Right lobe of liver (tissue), 6 donors: ENCODE measurements around the gene TNFRSF8. TPM values are rescaled to one million over a fixed set of nuclear protein-coding genes. Genes with fewer than 3 reads are reported as not detected.

ENCODE experiments used
- ATAC-seq, 4 donors: fragments of 200-7000 bp; cut with Tn5 transposase; one replicate each; pipeline ENCODE4 v1.9.1; 2020; ENCODE audit warnings: mild to moderate bottlenecking in 4 of 4, moderate library complexity in 4 of 4
- DNase-seq, 3 donors: peaks; one replicate each; pipeline ENCODE4 v3.0.0-alpha.2; 2020
- H3K27ac ChIP-seq, 3 donors: fragments of 200-600 bp; one replicate each; pipeline ENCODE4 v1.8.0; 2022
- H3K27me3 ChIP-seq, 2 donors: fragments of 200-600 bp; one replicate each; pipeline ENCODE4 v1.8.0; 2022
- H3K36me3 ChIP-seq, 4 donors: fragments of 200-600 bp; sonication (generic) in 1 of 4; one replicate each; pipeline versions ENCODE4 v1.5.1 to v1.8.0; 2017 to 2022; ENCODE audit warnings: control low read depth in 1 of 4
- H3K4me1 ChIP-seq, 4 donors: fragments of 200-600 bp; sonication (generic) in 1 of 4; one replicate each; pipeline versions ENCODE4 v1.5.1 to v1.8.0; 2017 to 2022; ENCODE audit warnings: control low read depth in 1 of 4
- H3K4me3 ChIP-seq, 3 donors: fragments of 200-600 bp; one replicate each; pipeline ENCODE4 v1.8.0; 2022
- H3K9me3 ChIP-seq, 4 donors: fragments of 200-600 bp; sonication (generic) in 1 of 4; one replicate each; pipeline versions ENCODE4 v1.5.1 to v1.8.0; 2017 to 2022; ENCODE audit warnings: control low read depth in 1 of 4
- POLR2A ChIP-seq: fragments of 450-650 bp; IDR thresholded peaks from one replicate; pipeline ENCODE4 v1.6.1; 2017; ENCODE audit warnings: antibody characterized with exemption, mild to moderate bottlenecking
- WGBS: methylation state at CpG from one replicate; pipeline ENCODE4 v1.1.6; 2018; ENCODE audit warnings: low coverage, low lambda C conversion rate; ENCODE audit not compliant: insufficient coverage; ENCODE audit errors: missing lambda C conversion rate; 5-methylcytosine and 5-hydroxymethylcytosine counted together
- intact Hi-C, 2 donors: fragments of 100-400 bp; cut with DNase I; formaldehyde crosslinking; loops; one replicate each; pipeline versions ENCODE4 v1.11.2 to v1.14.1; 2022
- total RNA-seq, 6 experiments: library from RNA; depleted of rRNA in 2 of 6; stranded (reverse); fragments of >200 nt in 2 of 6; fragmentation: NEBNext Ultra II Directional in 3 of 6; extraction: Animal tissue kit (Norgen Biotek cat#: 25700) in 3 of 6; gene quantifications; one replicate each; pipeline versions ENCODE4 v1.1.0 to v1.2.4, GENCODE V29; 2016 to 2023
- TF ChIP-seq, protein P1 (sequence below), 4 donors: fragments of 200-600 bp in 3 of 4; fragments of 450-650 bp in 1 of 4; IDR thresholded peaks; one replicate each; pipeline versions ENCODE4 v1.5.1 to v1.8.0; 2016 to 2022; ENCODE audit warnings: antibody characterized with exemption in 4 of 4, mild to moderate bottlenecking in 2 of 4
- donor health status: DM: no; HTN: yes; CAD: no.
- donor health status: DM: no; HTN: no; CAD: no.
- donor health status: DM: no; HTN: no; CAD: no.
- donor health status: DM: no; HTN: yes; CAD: no.
- donor health status: DM: no; HTN: yes; CAD: no.

Gene TNFRSF8
- total RNA-seq, 6 experiments from 2014 or later: 0.12 to 0.29 (median 0.19) TPM; not detected in 1

DNA sequence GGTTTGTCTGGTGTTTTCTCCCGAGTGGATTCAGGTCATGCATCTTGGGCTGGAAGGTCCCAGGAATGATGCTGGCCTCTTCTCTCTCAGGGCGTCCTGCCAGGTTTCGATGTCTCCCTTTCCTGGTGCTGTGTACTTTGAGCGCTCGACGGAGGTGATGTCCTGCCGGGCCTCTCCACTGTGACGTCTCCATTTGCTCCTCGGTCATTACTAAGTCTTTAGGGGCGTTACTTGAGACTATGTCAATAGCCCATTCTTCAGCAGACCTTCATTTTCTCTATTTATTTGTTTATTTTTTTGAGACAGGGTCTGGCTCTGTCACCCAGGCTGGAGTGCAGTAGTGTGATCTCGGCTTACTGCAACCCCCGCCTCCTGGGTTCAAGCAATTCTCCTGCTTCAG, 66.5 kb downstream of the TNFRSF8 start:
- peak overlapping the region in 2 of 3 donors; percentile 92 to 96 for H3K27ac ChIP-seq
- 56% methylated on average over 5 of the region's 12 CpGs for WGBS
- H3K4me3 ChIP-seq: no peak overlapping the region
- peaks cover 0 to 32% (median 13%) of the 10 kb centered on the region in 4 donors for H3K4me1 ChIP-seq
- H3K27me3 ChIP-seq: no peaks in the 10 kb centered on the region
- H3K9me3 ChIP-seq: no peaks in the 10 kb centered on the region
- DNase-seq (no peak), ATAC-seq (peak in 2 of 4 donors; percentile 2 to 3)
- TF ChIP-seq POLR2A: no peak
- TF ChIP-seq, protein P1, sequence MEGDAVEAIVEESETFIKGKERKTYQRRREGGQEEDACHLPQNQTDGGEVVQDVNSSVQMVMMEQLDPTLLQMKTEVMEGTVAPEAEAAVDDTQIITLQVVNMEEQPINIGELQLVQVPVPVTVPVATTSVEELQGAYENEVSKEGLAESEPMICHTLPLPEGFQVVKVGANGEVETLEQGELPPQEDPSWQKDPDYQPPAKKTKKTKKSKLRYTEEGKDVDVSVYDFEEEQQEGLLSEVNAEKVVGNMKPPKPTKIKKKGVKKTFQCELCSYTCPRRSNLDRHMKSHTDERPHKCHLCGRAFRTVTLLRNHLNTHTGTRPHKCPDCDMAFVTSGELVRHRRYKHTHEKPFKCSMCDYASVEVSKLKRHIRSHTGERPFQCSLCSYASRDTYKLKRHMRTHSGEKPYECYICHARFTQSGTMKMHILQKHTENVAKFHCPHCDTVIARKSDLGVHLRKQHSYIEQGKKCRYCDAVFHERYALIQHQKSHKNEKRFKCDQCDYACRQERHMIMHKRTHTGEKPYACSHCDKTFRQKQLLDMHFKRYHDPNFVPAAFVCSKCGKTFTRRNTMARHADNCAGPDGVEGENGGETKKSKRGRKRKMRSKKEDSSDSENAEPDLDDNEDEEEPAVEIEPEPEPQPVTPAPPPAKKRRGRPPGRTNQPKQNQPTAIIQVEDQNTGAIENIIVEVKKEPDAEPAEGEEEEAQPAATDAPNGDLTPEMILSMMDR (IDR thresholded peaks at IDR 0.05): no peak
- H3K36me3 ChIP-seq: no peaks in the 10 kb centered on the region
- intact Hi-C loops: no loop called here

DNA sequence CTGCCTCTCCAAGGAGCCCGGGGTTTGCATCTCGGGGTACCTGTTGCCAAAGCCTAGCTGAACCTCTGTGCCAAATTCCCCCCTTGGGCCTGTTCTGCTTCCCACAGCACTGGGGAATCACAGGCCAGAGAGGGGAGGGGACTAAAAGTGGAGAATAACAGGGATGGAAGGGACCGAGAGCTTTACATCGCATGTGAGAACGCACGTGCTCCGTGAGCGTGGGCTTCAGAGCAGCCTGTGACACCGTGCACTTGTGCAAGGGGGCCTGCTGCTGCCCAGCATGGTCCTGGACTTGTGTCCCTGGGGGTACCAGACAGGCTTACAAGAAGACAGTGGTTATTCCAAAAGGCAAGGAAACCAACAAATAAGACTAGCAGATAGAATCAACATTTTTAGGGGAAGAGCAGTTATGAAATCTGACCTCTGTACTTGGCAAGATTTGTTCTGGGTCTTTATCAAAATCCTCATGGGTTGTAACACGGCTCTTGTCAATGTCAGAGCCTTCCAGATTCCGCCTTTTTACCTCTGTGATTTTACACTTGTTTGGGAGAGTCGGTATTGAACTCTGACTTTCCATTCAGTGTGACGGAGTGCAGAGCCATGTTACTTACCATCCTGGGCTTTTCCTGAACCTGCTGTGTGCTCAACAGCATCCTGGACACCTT, 67.5 kb downstream of the TNFRSF8 start:
- H3K27me3 ChIP-seq: no peaks in the 10 kb centered on the region
- no peaks in the 10 kb centered on the region for H3K36me3 ChIP-seq
- no peak for DNase-seq
- WGBS: 45% methylated on average over 10 of the region's 13 CpGs
- peak; percentile 61 to 85 (median 81) for ATAC-seq
- no peaks in the 10 kb centered on the region for H3K9me3 ChIP-seq
- TF ChIP-seq, protein P1 (IDR thresholded peaks at IDR 0.05): no peak
- TF ChIP-seq POLR2A: peak; percentile 31
- H3K4me3 ChIP-seq: no peak overlapping the region
- peaks cover 0 to 30% (median 10%) of the 10 kb centered on the region in 4 donors for H3K4me1 ChIP-seq
- intact Hi-C loops: no loop called here
- peak overlapping the region; percentile 77 to 96 (median 92) for H3K27ac ChIP-seq

DNA sequence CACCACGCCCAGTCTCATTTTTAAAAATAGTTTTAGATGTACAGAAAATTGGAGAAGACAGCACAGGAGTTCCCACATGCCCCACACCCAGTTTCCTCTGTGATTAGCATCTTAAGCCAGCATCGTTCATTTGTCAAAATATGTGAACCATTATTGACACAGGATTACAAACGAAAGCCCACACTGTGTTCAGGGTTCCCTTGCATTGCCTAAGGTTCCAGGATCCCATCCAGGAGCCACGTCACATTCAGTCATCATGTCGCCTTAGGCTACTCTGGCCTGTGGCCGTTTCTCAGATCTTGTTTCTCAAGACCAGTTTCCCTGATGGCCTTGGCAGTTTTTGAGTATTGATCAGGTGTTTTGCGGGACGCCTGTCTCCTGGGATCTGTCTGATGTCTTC, 69.0 kb downstream of the TNFRSF8 start:
- intact Hi-C loops: no loop called here
- Histone ChIP-seq H3K27ac (peak overlapping the region; percentile 77 to 96 (median 92)), H3K4me3 (no peak overlapping the region), H3K36me3 (no peaks in the 10 kb centered on the region), H3K4me1 (peaks cover 0 to 29% (median 10%) of the 10 kb centered on the region in 4 donors), H3K9me3 (no peaks in the 10 kb centered on the region), H3K27me3 (no peaks in the 10 kb centered on the region)
- WGBS: 51% methylated on average over 8 of the region's 8 CpGs
- ATAC-seq (peak; percentile 7 to 59 (median 37)), DNase-seq (peak; percentile 59 to 85 (median 68))
- TF ChIP-seq, protein P1 (IDR thresholded peaks at IDR 0.05): no peak
- TF ChIP-seq POLR2A: no peak

- WGBS: 63% methylated on average over 1 of the region's 10 CpGs
- intact Hi-C loops: no loop called here
- Histone ChIP-seq H3K27ac (no peak overlapping the region), H3K4me1 (peaks cover 0 to 27% (median 9%) of the 10 kb centered on the region in 4 donors), H3K9me3 (no peaks in the 10 kb centered on the region), H3K27me3 (no peaks in the 10 kb centered on the region), H3K4me3 (no peak overlapping the region), H3K36me3 (no peaks in the 10 kb centered on the region)
- no peak for ATAC-seq
- no peak for TF ChIP-seq POLR2A
- TF ChIP-seq, protein P1 (IDR thresholded peaks at IDR 0.05): no peak
- peak in 1 of 3 donors; percentile 46 for DNase-seq
Measured at GRCh38 chr1:12134716-12135115, 71.6 kb downstream of the TNFRSF8 start.
